Vagina (tissue), 2 donors: ENCODE results near the gene PRKAG2. TPM values are rescaled to one million over a fixed set of nuclear protein-coding genes. Genes with fewer than 3 reads are reported as not detected.
"Not testable (repeated sequence)": the region's sequence is repeated elsewhere in the genome, so short reads cannot be mapped to it uniquely, and the experiment has no call there.

Experiments
- DNase-seq, 2 donors: peaks; one replicate each; pipeline ENCODE4 v3.0.0-alpha.2; 2017; ENCODE audit errors: extremely low spot score in 2 of 2
- H3K27ac ChIP-seq: fragments of 200-600 bp; sonication (generic); one replicate; pipeline ENCODE4 v1.5.1; 2019
- H3K27me3 ChIP-seq: fragments of 200-600 bp; sonication (generic); one replicate; pipeline ENCODE4 v1.5.1; 2019
- H3K36me3 ChIP-seq, 2 donors: fragments of 200-600 bp; sonication (generic); one replicate each; pipeline ENCODE4 v1.5.1; 2017 to 2019
- H3K4me1 ChIP-seq: fragments of 200-600 bp; sonication (generic); one replicate; pipeline ENCODE4 v1.5.1; 2019
- H3K4me3 ChIP-seq, 2 donors: fragments of 200-600 bp; sonication (generic); 1 replicate in 1 of 2; 2 replicates in 1 of 2; pipeline ENCODE4 v1.5.1; 2016 to 2019
- H3K9me3 ChIP-seq: fragments of 200-600 bp; sonication (generic); one replicate; pipeline ENCODE4 v1.5.1; 2019
- POLR2A ChIP-seq, 2 donors: fragments of 450-650 bp; IDR thresholded peaks; one replicate each; pipeline ENCODE4 v1.6.1; 2017; ENCODE audit warnings: antibody characterized with exemption in 2 of 2, mild to moderate bottlenecking in 2 of 2, moderate library complexity in 2 of 2
- POLR2AphosphoS5 ChIP-seq, 2 donors: sonication (generic); formaldehyde crosslinking; IDR thresholded peaks; one replicate each; pipeline ENCODE4 v1.9.0; 2017; ENCODE audit warnings: antibody characterized with exemption in 2 of 2, mild to moderate bottlenecking in 2 of 2, low read depth in 1 of 2; ENCODE audit not compliant: insufficient read depth in 1 of 2
- intact Hi-C: fragments of 100-400 bp; cut with DNase I; formaldehyde crosslinking; loops from one replicate; pipeline ENCODE4 v1.15.1; 2023
- total RNA-seq: library from RNA; depleted of rRNA; stranded (reverse); fragments of >200 nt; gene quantifications from one replicate; pipeline ENCODE4 v1.2.3, GENCODE V29; 2016
- TF ChIP-seq, protein P1 (sequence below), 3 experiments: fragments of 450-650 bp in 2 of 3; fragments of 200-600 bp in 1 of 3; sonication (generic) in 1 of 3; IDR thresholded peaks; one replicate each; pipeline ENCODE4 v1.5.1; 2017 to 2019; ENCODE audit warnings: antibody characterized with exemption in 3 of 3, mild to moderate bottlenecking in 2 of 3, moderate library complexity in 2 of 3

Gene PRKAG2
- total RNA-seq, 1 donor from 2014 or later: 25.0 TPM

GRCh38 chr7:151843181-151843580 is 33.7 kb downstream of the PRKAG2 start:
- DNase-seq: no peak
- Histone ChIP-seq H3K4me1 (peaks cover 16% of the 10 kb centered on the region), H3K9me3 (no peaks in the 10 kb centered on the region), H3K27me3 (no peaks in the 10 kb centered on the region), H3K4me3 (no peak overlapping the region), H3K27ac (no peak overlapping the region), H3K36me3 (no peaks in the 10 kb centered on the region)
- TF ChIP-seq POLR2AphosphoS5 (IDR thresholded peaks at IDR 0.05; ENCODE audit: insufficient read depth in 1 of 2, low read depth in 1 of 2) (no peak), POLR2A (IDR thresholded peaks at IDR 0.05) (no peak)
- TF ChIP-seq, protein P1, sequence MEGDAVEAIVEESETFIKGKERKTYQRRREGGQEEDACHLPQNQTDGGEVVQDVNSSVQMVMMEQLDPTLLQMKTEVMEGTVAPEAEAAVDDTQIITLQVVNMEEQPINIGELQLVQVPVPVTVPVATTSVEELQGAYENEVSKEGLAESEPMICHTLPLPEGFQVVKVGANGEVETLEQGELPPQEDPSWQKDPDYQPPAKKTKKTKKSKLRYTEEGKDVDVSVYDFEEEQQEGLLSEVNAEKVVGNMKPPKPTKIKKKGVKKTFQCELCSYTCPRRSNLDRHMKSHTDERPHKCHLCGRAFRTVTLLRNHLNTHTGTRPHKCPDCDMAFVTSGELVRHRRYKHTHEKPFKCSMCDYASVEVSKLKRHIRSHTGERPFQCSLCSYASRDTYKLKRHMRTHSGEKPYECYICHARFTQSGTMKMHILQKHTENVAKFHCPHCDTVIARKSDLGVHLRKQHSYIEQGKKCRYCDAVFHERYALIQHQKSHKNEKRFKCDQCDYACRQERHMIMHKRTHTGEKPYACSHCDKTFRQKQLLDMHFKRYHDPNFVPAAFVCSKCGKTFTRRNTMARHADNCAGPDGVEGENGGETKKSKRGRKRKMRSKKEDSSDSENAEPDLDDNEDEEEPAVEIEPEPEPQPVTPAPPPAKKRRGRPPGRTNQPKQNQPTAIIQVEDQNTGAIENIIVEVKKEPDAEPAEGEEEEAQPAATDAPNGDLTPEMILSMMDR (IDR thresholded peaks at IDR 0.05): no peak
- intact Hi-C loops: no loop called here

DNA sequence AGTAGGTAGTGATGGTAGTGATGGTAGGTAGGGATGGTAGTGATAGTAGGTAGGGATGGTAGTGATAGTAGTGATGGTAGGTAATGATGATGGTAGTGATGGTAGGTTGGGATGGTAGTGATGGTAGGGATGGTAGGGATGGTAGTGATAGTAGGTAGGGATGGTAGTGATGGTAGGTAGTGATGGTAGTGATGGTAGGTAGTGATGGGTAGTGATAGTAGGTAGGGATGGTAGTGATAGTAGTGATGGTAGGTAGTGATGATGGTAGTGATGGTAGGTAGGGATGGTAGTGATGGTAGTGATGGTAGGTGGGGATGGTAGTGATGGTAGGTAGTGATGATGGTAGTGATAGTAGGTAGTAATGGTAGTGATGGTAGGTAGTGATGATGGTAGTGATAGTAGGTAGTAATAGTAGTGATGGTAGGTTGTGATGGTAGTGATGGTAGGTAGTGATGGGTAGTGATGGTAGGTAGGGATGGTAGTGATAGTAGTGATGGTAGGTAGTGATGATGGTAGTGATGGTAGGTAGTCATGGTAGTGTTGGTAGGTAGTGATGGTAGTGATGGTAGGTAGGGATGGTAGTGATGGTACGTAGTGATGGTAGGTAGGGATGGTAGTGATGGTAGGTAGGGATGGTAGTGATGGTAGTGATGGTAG is 35.4 kb downstream of the PRKAG2 start:
- H3K36me3 ChIP-seq, H3K4me3 ChIP-seq, DNase-seq, intact Hi-C loops, H3K27me3 ChIP-seq, H3K27ac ChIP-seq, H3K9me3 ChIP-seq: not testable (repeated sequence)
- H3K4me1 ChIP-seq: peaks cover 21% of the 10 kb centered on the region

GRCh38 chr7:151840088-151840910 is 36.6 kb downstream of the PRKAG2 start:
- peaks cover 21% of the 10 kb centered on the region for H3K4me1 ChIP-seq
- H3K9me3 ChIP-seq: no peaks in the 10 kb centered on the region

GRCh38 chr7:151839451-151839921 is 37.4 kb downstream of the PRKAG2 start:
- intact Hi-C loops: no loop called here
- Histone ChIP-seq H3K36me3 (no peaks in the 10 kb centered on the region), H3K27me3 (no peaks in the 10 kb centered on the region), H3K27ac (no peak overlapping the region), H3K4me1 (peaks cover 21% of the 10 kb centered on the region), H3K4me3 (no peak overlapping the region), H3K9me3 (no peaks in the 10 kb centered on the region)
- TF ChIP-seq POLR2A (IDR thresholded peaks at IDR 0.05) (no peak), POLR2AphosphoS5 (IDR thresholded peaks at IDR 0.05; ENCODE audit: insufficient read depth in 1 of 2, low read depth in 1 of 2) (no peak)
- TF ChIP-seq, protein P1 (IDR thresholded peaks at IDR 0.05): no peak
- DNase-seq: no peak

More at GRCh38 chr7:151840088-151840910, 36.6 kb downstream of the PRKAG2 start:
- TF ChIP-seq, protein P1 (IDR thresholded peaks at IDR 0.05): no peak
- TF ChIP-seq POLR2A (IDR thresholded peaks at IDR 0.05): no peak
- no peak for TF ChIP-seq POLR2AphosphoS5 (IDR thresholded peaks at IDR 0.05; ENCODE audit: insufficient read depth in 1 of 2, low read depth in 1 of 2)
- intact Hi-C loops: no loop called here
- Histone ChIP-seq H3K4me3 (no peak overlapping the region), H3K36me3 (no peaks in the 10 kb centered on the region), H3K27me3 (no peaks in the 10 kb centered on the region), H3K27ac (no peak overlapping the region)
- no peak for DNase-seq

- H3K9me3 ChIP-seq: no peaks in the 10 kb centered on the region
- intact Hi-C loops: no loop called here
- H3K27me3 ChIP-seq: no peaks in the 10 kb centered on the region
- TF ChIP-seq, protein P1 (IDR thresholded peaks at IDR 0.05): no peak
- TF ChIP-seq POLR2AphosphoS5 (IDR thresholded peaks at IDR 0.05; ENCODE audit: insufficient read depth in 1 of 2, low read depth in 1 of 2): no peak
- no peak for TF ChIP-seq POLR2A (IDR thresholded peaks at IDR 0.05)
- no peak overlapping the region for H3K27ac ChIP-seq
- H3K4me1 ChIP-seq: peaks cover 21% of the 10 kb centered on the region
- no peak for DNase-seq
- no peaks in the 10 kb centered on the region for H3K36me3 ChIP-seq
- no peak overlapping the region for H3K4me3 ChIP-seq
Observed at GRCh38 chr7:151838861-151839381, 38.0 kb downstream of the PRKAG2 start.
